Measurements from ENCODE around the gene TMTC3.

Gene TMTC3

GRCh38 chr12:88188180-88188579, 46.1 kb downstream of the TMTC3 start:
- H4K8ac ChIP-seq (ENCODE audit: low read depth, low read length): no peak overlapping the region

GRCh38 chr12:88192426-88192825, 50.3 kb downstream of the TMTC3 start:
- Histone ChIP-seq H2AK5ac (ENCODE audit: low read depth, low read length) (no peak overlapping the region), H3K36me3 (replicated peaks in 1 of 2; ENCODE audit: control insufficient read depth in 2 of 2, insufficient read depth in 2 of 2, low read length in 2 of 2) (peaks cover 1 to 53% of the 10 kb centered on the region in 2 donors), H4K91ac (ENCODE audit: low read depth, low read length, poor library complexity) (no peak overlapping the region), H2BK5ac (ENCODE audit: low read length) (no peak overlapping the region), H3K4ac (ENCODE audit: low read length) (no peak overlapping the region), H2AFZ (ENCODE audit: low read length) (no peak overlapping the region), H3K18ac (ENCODE audit: low read length) (no peak overlapping the region), H3K14ac (ENCODE audit: low read length) (no peak overlapping the region), H2BK15ac (ENCODE audit: low read length) (no peak overlapping the region), H3K4me3 (ENCODE audit: low read length in 2 of 2) (no peak overlapping the region), H3K27ac (replicated peaks; ENCODE audit: low read length) (no peak overlapping the region), H3K23ac (ENCODE audit: low read depth, low read length, poor library complexity) (no peak overlapping the region), H2BK12ac (ENCODE audit: low read length) (no peak overlapping the region), H3K4me1 (ENCODE audit: control insufficient read depth in 2 of 2, insufficient read depth in 1 of 2, low read depth in 1 of 2, low read length in 2 of 2) (no peaks in the 10 kb centered on the region), H3K27me3 (ENCODE audit: control insufficient read depth in 3 of 3, insufficient read depth in 3 of 3, low read depth in 1 of 3, low read length in 3 of 3) (no peaks in the 10 kb centered on the region), H3K4me2 (ENCODE audit: insufficient read depth, low read length, poor library complexity, severe bottlenecking) (no peak overlapping the region), H3K9ac (ENCODE audit: low read depth, low read length, poor library complexity) (no peak overlapping the region), H3K9me3 (replicated peaks in 1 of 2; ENCODE audit: control insufficient read depth in 2 of 2, insufficient read depth in 1 of 2, low read depth in 1 of 2, low read length in 2 of 2) (no peaks in the 10 kb centered on the region), H4K8ac (ENCODE audit: low read depth, low read length) (no peak overlapping the region), H2BK120ac (ENCODE audit: low read depth, low read length) (no peak overlapping the region), H3K79me1 (ENCODE audit: low read depth, low read length) (no peaks in the 10 kb centered on the region)
- no peak for DNase-seq (ENCODE audit: low spot score)
- no CpG with 5 or more reads among the region's 2 CpGs for WGBS, 2 donors (ENCODE audit: extremely low coverage in 2 of 2, insufficient read length in 2 of 2, insufficient replicate concordance in 1 of 2)

More at GRCh38 chr12:88188180-88188579, 46.1 kb downstream of the TMTC3 start:
- H3K9me3 ChIP-seq (replicated peaks in 1 of 2; ENCODE audit: control insufficient read depth in 2 of 2, insufficient read depth in 1 of 2, low read depth in 1 of 2, low read length in 2 of 2): peaks cover 2 to 18% of the 10 kb centered on the region in 2 donors
- H3K36me3 ChIP-seq (replicated peaks in 1 of 2; ENCODE audit: control insufficient read depth in 2 of 2, insufficient read depth in 2 of 2, low read length in 2 of 2): peaks cover 2 to 45% of the 10 kb centered on the region in 2 donors
- H3K4ac ChIP-seq (ENCODE audit: low read length): no peak overlapping the region
- no peaks in the 10 kb centered on the region for H3K27me3 ChIP-seq (ENCODE audit: control insufficient read depth in 3 of 3, insufficient read depth in 3 of 3, low read depth in 1 of 3, low read length in 3 of 3)
- no peak overlapping the region for H3K14ac ChIP-seq (ENCODE audit: low read length)
- peaks cover 1% of the 10 kb centered on the region for H3K79me1 ChIP-seq (ENCODE audit: low read depth, low read length)
- H3K4me2 ChIP-seq (ENCODE audit: insufficient read depth, low read length, poor library complexity, severe bottlenecking): no peak overlapping the region
- H2BK12ac ChIP-seq (ENCODE audit: low read length): no peak overlapping the region
- no peak overlapping the region for H2BK15ac ChIP-seq (ENCODE audit: low read length)
- H2BK120ac ChIP-seq (ENCODE audit: low read depth, low read length): no peak overlapping the region
- no peak overlapping the region for H3K18ac ChIP-seq (ENCODE audit: low read length)
- no peak overlapping the region for H3K23ac ChIP-seq (ENCODE audit: low read depth, low read length, poor library complexity)
- no CpG with 5 or more reads among the region's 1 CpG for WGBS, 2 donors (ENCODE audit: extremely low coverage in 2 of 2, insufficient read length in 2 of 2, insufficient replicate concordance in 1 of 2)
- no peak overlapping the region for H3K4me3 ChIP-seq (ENCODE audit: low read length in 2 of 2)
- H3K9ac ChIP-seq (ENCODE audit: low read depth, low read length, poor library complexity): no peak overlapping the region
- H4K91ac ChIP-seq (ENCODE audit: low read depth, low read length, poor library complexity): no peak overlapping the region
- no peak overlapping the region for H2BK5ac ChIP-seq (ENCODE audit: low read length)
- no peak for DNase-seq (ENCODE audit: low spot score)
- no peak overlapping the region for H2AK5ac ChIP-seq (ENCODE audit: low read depth, low read length)
- H2AFZ ChIP-seq (ENCODE audit: low read length): no peak overlapping the region
- H3K27ac ChIP-seq (replicated peaks; ENCODE audit: low read length): no peak overlapping the region
- no peaks in the 10 kb centered on the region for H3K4me1 ChIP-seq (ENCODE audit: control insufficient read depth in 2 of 2, insufficient read depth in 1 of 2, low read depth in 1 of 2, low read length in 2 of 2)

GRCh38 chr12:88194868-88195267, 52.8 kb downstream of the TMTC3 start:
- Histone ChIP-seq H4K8ac (ENCODE audit: low read depth, low read length) (no peak overlapping the region), H3K27ac (replicated peaks; ENCODE audit: low read length) (no peak overlapping the region), H3K79me1 (ENCODE audit: low read depth, low read length) (no peaks in the 10 kb centered on the region), H2BK12ac (ENCODE audit: low read length) (no peak overlapping the region), H2BK15ac (ENCODE audit: low read length) (no peak overlapping the region), H3K9me3 (replicated peaks in 1 of 2; ENCODE audit: control insufficient read depth in 2 of 2, insufficient read depth in 1 of 2, low read depth in 1 of 2, low read length in 2 of 2) (no peaks in the 10 kb centered on the region), H3K4ac (ENCODE audit: low read length) (no peak overlapping the region), H3K23ac (ENCODE audit: low read depth, low read length, poor library complexity) (no peak overlapping the region), H2BK5ac (ENCODE audit: low read length) (no peak overlapping the region), H2AFZ (ENCODE audit: low read length) (no peak overlapping the region), H3K4me2 (ENCODE audit: insufficient read depth, low read length, poor library complexity, severe bottlenecking) (no peak overlapping the region), H2BK120ac (ENCODE audit: low read depth, low read length) (no peak overlapping the region), H3K9ac (ENCODE audit: low read depth, low read length, poor library complexity) (no peak overlapping the region), H2AK5ac (ENCODE audit: low read depth, low read length) (no peak overlapping the region), H3K18ac (ENCODE audit: low read length) (no peak overlapping the region), H3K14ac (ENCODE audit: low read length) (no peak overlapping the region), H3K27me3 (ENCODE audit: control insufficient read depth in 3 of 3, insufficient read depth in 3 of 3, low read depth in 1 of 3, low read length in 3 of 3) (no peaks in the 10 kb centered on the region), H3K36me3 (replicated peaks in 1 of 2; ENCODE audit: control insufficient read depth in 2 of 2, insufficient read depth in 2 of 2, low read length in 2 of 2) (peaks cover 1 to 47% of the 10 kb centered on the region in 2 donors), H3K4me3 (ENCODE audit: low read length in 2 of 2) (no peak overlapping the region), H4K91ac (ENCODE audit: low read depth, low read length, poor library complexity) (no peak overlapping the region), H3K4me1 (ENCODE audit: control insufficient read depth in 2 of 2, insufficient read depth in 1 of 2, low read depth in 1 of 2, low read length in 2 of 2) (no peaks in the 10 kb centered on the region)
- DNase-seq (ENCODE audit: low spot score): no peak
- no CpG with 5 or more reads among the region's 3 CpGs for WGBS, 2 donors (ENCODE audit: extremely low coverage in 2 of 2, insufficient read length in 2 of 2, insufficient replicate concordance in 1 of 2)

- Histone ChIP-seq H3K18ac (ENCODE audit: low read length) (no peak overlapping the region), H4K91ac (ENCODE audit: low read depth, low read length, poor library complexity) (no peak overlapping the region), H3K27ac (replicated peaks; ENCODE audit: low read length) (no peak overlapping the region), H3K9me3 (replicated peaks in 1 of 2; ENCODE audit: control insufficient read depth in 2 of 2, insufficient read depth in 1 of 2, low read depth in 1 of 2, low read length in 2 of 2) (peaks cover 0 to 6% of the 10 kb centered on the region in 2 donors), H2AFZ (ENCODE audit: low read length) (no peak overlapping the region), H3K4ac (ENCODE audit: low read length) (no peak overlapping the region), H2BK12ac (ENCODE audit: low read length) (no peak overlapping the region), H4K8ac (ENCODE audit: low read depth, low read length) (no peak overlapping the region), H3K4me2 (ENCODE audit: insufficient read depth, low read length, poor library complexity, severe bottlenecking) (no peak overlapping the region), H3K14ac (ENCODE audit: low read length) (no peak overlapping the region), H2BK5ac (ENCODE audit: low read length) (no peak overlapping the region), H3K9ac (ENCODE audit: low read depth, low read length, poor library complexity) (no peak overlapping the region), H3K36me3 (replicated peaks in 1 of 2; ENCODE audit: control insufficient read depth in 2 of 2, insufficient read depth in 2 of 2, low read length in 2 of 2) (peaks cover 0 to 12% of the 10 kb centered on the region in 2 donors), H2AK5ac (ENCODE audit: low read depth, low read length) (no peak overlapping the region), H2BK15ac (ENCODE audit: low read length) (no peak overlapping the region), H3K4me3 (ENCODE audit: low read length in 2 of 2) (no peak overlapping the region), H3K4me1 (ENCODE audit: control insufficient read depth in 2 of 2, insufficient read depth in 1 of 2, low read depth in 1 of 2, low read length in 2 of 2) (no peaks in the 10 kb centered on the region), H3K23ac (ENCODE audit: low read depth, low read length, poor library complexity) (no peak overlapping the region), H3K79me1 (ENCODE audit: low read depth, low read length) (no peaks in the 10 kb centered on the region), H3K27me3 (ENCODE audit: control insufficient read depth in 3 of 3, insufficient read depth in 3 of 3, low read depth in 1 of 3, low read length in 3 of 3) (no peaks in the 10 kb centered on the region), H2BK120ac (ENCODE audit: low read depth, low read length) (no peak overlapping the region)
- no peak for DNase-seq (ENCODE audit: low spot score)
- WGBS, 2 donors (ENCODE audit: extremely low coverage in 2 of 2, insufficient read length in 2 of 2, insufficient replicate concordance in 1 of 2): no CpG with 5 or more reads among the region's 2 CpGs
Observed at GRCh38 chr12:88200029-88200428, 57.9 kb downstream of the TMTC3 start.
